NCI-H510A (cell line): ENCODE measurements around the gene GFRA1.

ENCODE experiments used
- DNase-seq: peaks from one replicate; lab custom pipeline; 2025; lab: John Stamatoyannopoulos, UW

Gene GFRA1

GRCh38 chr10:116240157-116240950, 32.7 kb downstream of the GFRA1 start:
- no peak for DNase-seq

- DNase-seq, result no peak
Observed at GRCh38 chr10:116239229-116239628, 33.8 kb downstream of the GFRA1 start.

- no peak for DNase-seq
Observed at GRCh38 chr10:116237970-116238369, 35.0 kb downstream of the GFRA1 start.

- no peak for DNase-seq
Observed at GRCh38 chr10:116237260-116237659, 35.7 kb downstream of the GFRA1 start.

- DNase-seq, result no peak
Observed at GRCh38 chr10:116233230-116233629, 39.8 kb downstream of the GFRA1 start.

GRCh38 chr10:116232613-116233012, 40.4 kb downstream of the GFRA1 start:
- no peak for DNase-seq

GRCh38 chr10:116226766-116227165, 46.2 kb downstream of the GFRA1 start:
- DNase-seq, result no peak

- DNase-seq, result no peak
Observed at GRCh38 chr10:116226053-116226452, 47.0 kb downstream of the GFRA1 start.

- DNase-seq, result no peak
Observed at GRCh38 chr10:116223289-116223688, 49.7 kb downstream of the GFRA1 start.

- no peak for DNase-seq
Observed at GRCh38 chr10:116221053-116221452, 52.0 kb downstream of the GFRA1 start.

- no peak for DNase-seq
Observed at GRCh38 chr10:116216676-116217075, 56.3 kb downstream of the GFRA1 start.

GRCh38 chr10:116215651-116216050, 57.4 kb downstream of the GFRA1 start:
- no peak for DNase-seq

GRCh38 chr10:116211682-116212081, 61.3 kb downstream of the GFRA1 start:
- DNase-seq, result no peak

- no peak for DNase-seq
Observed at GRCh38 chr10:116210588-116211346, 62.2 kb downstream of the GFRA1 start.

GRCh38 chr10:116209781-116210180, 63.2 kb downstream of the GFRA1 start:
- no peak for DNase-seq

- DNase-seq, result no peak
Observed at GRCh38 chr10:116208956-116209567, 63.9 kb downstream of the GFRA1 start.

- no peak for DNase-seq
Observed at GRCh38 chr10:116207690-116208089, 65.3 kb downstream of the GFRA1 start.

- DNase-seq, result no peak
Observed at GRCh38 chr10:116203661-116204060, 69.3 kb downstream of the GFRA1 start.

GRCh38 chr10:116201670-116202430, 71.2 kb downstream of the GFRA1 start:
- no peak for DNase-seq

GRCh38 chr10:116201011-116201410, 72.0 kb downstream of the GFRA1 start:
- DNase-seq, result no peak

GRCh38 chr10:116198676-116199035, 74.3 kb downstream of the GFRA1 start:
- DNase-seq, result no peak

- DNase-seq, result no peak
Observed at GRCh38 chr10:116197946-116198675, 74.9 kb downstream of the GFRA1 start.
